SIG-M5 (cell line): Measurements from ENCODE around the gene SELENOV.
A peak's percentile ranks its signal among the peaks of the same experiment; 100 is the strongest.
"Not testable (repeated sequence)": the region's sequence is repeated elsewhere in the genome, so short reads cannot be mapped to it uniquely, and the experiment has no call there.

Experiments used
- DNase-seq: peaks from one replicate; lab custom pipeline; 2025; lab: John Stamatoyannopoulos, UW

The SELENOV gene

GRCh38 chr19:39514840-39515550, at the start of gene SELENOV:
Gene SELENOV (plus strand): TSS chr19:39515139. CDS start chr19:39515213, 74 bp downstream.
- no peak for DNase-seq

GRCh38 chr19:39465956-39466747, 48.8 kb upstream of the SELENOV start:
- DNase-seq: no peak

GRCh38 chr19:39467941-39468340, 47.0 kb upstream of the SELENOV start:
- no peak for DNase-seq

GRCh38 chr19:39469036-39469435, 45.9 kb upstream of the SELENOV start:
- DNase-seq: no peak

- DNase-seq: no peak
Observed at GRCh38 chr19:39469567-39469966, 45.4 kb upstream of the SELENOV start.

- no peak for DNase-seq
Observed at GRCh38 chr19:39470724-39471339, 44.1 kb upstream of the SELENOV start.

GRCh38 chr19:39471756-39472536, 43.0 kb upstream of the SELENOV start:
- no peak for DNase-seq

GRCh38 chr19:39472746-39473442, 42.0 kb upstream of the SELENOV start:
- no peak for DNase-seq

- no peak for DNase-seq
Observed at GRCh38 chr19:39473443-39473960, 41.4 kb upstream of the SELENOV start.

- DNase-seq: no peak
Observed at GRCh38 chr19:39474139-39474620, 40.8 kb upstream of the SELENOV start.

GRCh38 chr19:39475748-39476147, 39.2 kb upstream of the SELENOV start:
- no peak for DNase-seq

- DNase-seq: not testable (repeated sequence)
Observed at GRCh38 chr19:39479319-39479801, 35.6 kb upstream of the SELENOV start.

- DNase-seq: no peak
Observed at GRCh38 chr19:39479916-39480315, 35.0 kb upstream of the SELENOV start.

GRCh38 chr19:39480337-39481228, 34.4 kb upstream of the SELENOV start, which contains the start of gene TIMM50:
Gene TIMM50 (plus strand): TSS chr19:39480838. CDS start chr19:39480854, 16 bp downstream.
- peak; percentile 33 for DNase-seq

GRCh38 chr19:39481229-39481545, 33.8 kb upstream of the SELENOV start:
- no peak for DNase-seq

GRCh38 chr19:39481676-39482075, 33.3 kb upstream of the SELENOV start:
- DNase-seq: no peak

- DNase-seq: no peak
Observed at GRCh38 chr19:39483141-39483540, 31.8 kb upstream of the SELENOV start.

- no peak for DNase-seq
Observed at GRCh38 chr19:39489756-39490155, 25.2 kb upstream of the SELENOV start.

- no peak for DNase-seq
Observed at GRCh38 chr19:39492225-39492624, 22.7 kb upstream of the SELENOV start.

- no peak for DNase-seq
Observed at GRCh38 chr19:39492788-39493187, 22.2 kb upstream of the SELENOV start.
